ENCODE measurements around the gene DHX35. TPM values are rescaled to one million over a fixed set of nuclear protein-coding genes. Genes with fewer than 3 reads are reported as not detected.

DHX35 gene
- total and polyA plus RNA-seq, 2 of the 13 experiments (the other 11 are each of a cell fraction or from before 2014, with no cell fraction given) = 25.8 to 28.7 TPM

GRCh38 chr20:38926142-38926933, 35.8 kb upstream of the DHX35 start, which contains the start of gene FAM83D (continued):
- TF ChIP-seq GTF3A (CRISPR knock-in tag; conservative IDR thresholded peaks at IDR 0.05) (peak; percentile 75; the same call in 1 of the 2 replicates), TRAFD1 (CRISPR knock-in tag; IDR thresholded peaks at IDR 0.05; ENCODE audit: borderline replicate concordance) (no peak), CREB1 (IDR thresholded peaks at IDR 0.05) (peak; percentile 75), CREB1 (CRISPR knock-in tag; IDR thresholded peaks at IDR 0.05) (no peak), E2F1 (CRISPR knock-in tag; IDR thresholded peaks at IDR 0.05) (peak; percentile 77), SIX4 (CRISPR knock-in tag; IDR thresholded peaks at IDR 0.05) (no peak; the same call in none of the 2 replicates), ARID2 (CRISPR knock-in tag; IDR thresholded peaks at IDR 0.05; ENCODE audit: borderline replicate concordance) (peak; percentile 100), ZNF558 (CRISPR knock-in tag; IDR thresholded peaks at IDR 0.05; ENCODE audit: borderline replicate concordance) (no peak), ZNF562 (CRISPR knock-in tag; IDR thresholded peaks at IDR 0.05; ENCODE audit: borderline replicate concordance) (no peak; the same call in 1 of the 2 replicates), MIER2 (CRISPR knock-in tag; IDR thresholded peaks at IDR 0.05) (no peak; the same call in none of the 2 replicates), ZNF234 (CRISPR knock-in tag; conservative IDR thresholded peaks at IDR 0.05) (no peak; the same call in none of the 2 replicates), HOMEZ (CRISPR knock-in tag; IDR thresholded peaks at IDR 0.05; ENCODE audit: low read depth) (peak; percentile 98), TARDBP (CRISPR knock-in tag; IDR thresholded peaks at IDR 0.05) (peak; percentile 99), ZNF792 (CRISPR knock-in tag; IDR thresholded peaks at IDR 0.05) (peak; percentile 70), EEA1 (CRISPR knock-in tag; IDR thresholded peaks at IDR 0.05; ENCODE audit: borderline replicate concordance) (peak; percentile 97), CSRNP2 (CRISPR knock-in tag; conservative IDR thresholded peaks at IDR 0.05; ENCODE audit: low read depth) (no peak), ZFP37 (CRISPR knock-in tag; IDR thresholded peaks at IDR 0.05; ENCODE audit: borderline replicate concordance) (no peak; the same call in 1 of the 2 replicates), ZBTB20 (CRISPR knock-in tag; IDR thresholded peaks at IDR 0.05; ENCODE audit: borderline replicate concordance, low read depth) (peak; percentile 58), HDAC6 (IDR thresholded peaks at IDR 0.05; ENCODE audit: low read depth, low read length) (no peak), ZNF879 (CRISPR knock-in tag; IDR thresholded peaks at IDR 0.05) (peak; percentile 78)
- TF ChIP-seq, protein P1, sequence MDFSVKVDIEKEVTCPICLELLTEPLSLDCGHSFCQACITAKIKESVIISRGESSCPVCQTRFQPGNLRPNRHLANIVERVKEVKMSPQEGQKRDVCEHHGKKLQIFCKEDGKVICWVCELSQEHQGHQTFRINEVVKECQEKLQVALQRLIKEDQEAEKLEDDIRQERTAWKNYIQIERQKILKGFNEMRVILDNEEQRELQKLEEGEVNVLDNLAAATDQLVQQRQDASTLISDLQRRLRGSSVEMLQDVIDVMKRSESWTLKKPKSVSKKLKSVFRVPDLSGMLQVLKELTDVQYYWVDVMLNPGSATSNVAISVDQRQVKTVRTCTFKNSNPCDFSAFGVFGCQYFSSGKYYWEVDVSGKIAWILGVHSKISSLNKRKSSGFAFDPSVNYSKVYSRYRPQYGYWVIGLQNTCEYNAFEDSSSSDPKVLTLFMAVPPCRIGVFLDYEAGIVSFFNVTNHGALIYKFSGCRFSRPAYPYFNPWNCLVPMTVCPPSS (IDR thresholded peaks at IDR 0.05) = no peak
- TF ChIP-seq, protein P2, sequence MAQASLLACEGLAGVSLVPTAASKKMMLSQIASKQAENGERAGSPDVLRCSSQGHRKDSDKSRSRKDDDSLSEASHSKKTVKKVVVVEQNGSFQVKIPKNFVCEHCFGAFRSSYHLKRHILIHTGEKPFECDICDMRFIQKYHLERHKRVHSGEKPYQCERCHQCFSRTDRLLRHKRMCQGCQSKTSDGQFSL (CRISPR knock-in tag; IDR thresholded peaks at IDR 0.05) = peak; percentile 60

Data from HepG2 (cell line).